ENCODE data around the gene ADRA2C.

The ADRA2C gene

DNA sequence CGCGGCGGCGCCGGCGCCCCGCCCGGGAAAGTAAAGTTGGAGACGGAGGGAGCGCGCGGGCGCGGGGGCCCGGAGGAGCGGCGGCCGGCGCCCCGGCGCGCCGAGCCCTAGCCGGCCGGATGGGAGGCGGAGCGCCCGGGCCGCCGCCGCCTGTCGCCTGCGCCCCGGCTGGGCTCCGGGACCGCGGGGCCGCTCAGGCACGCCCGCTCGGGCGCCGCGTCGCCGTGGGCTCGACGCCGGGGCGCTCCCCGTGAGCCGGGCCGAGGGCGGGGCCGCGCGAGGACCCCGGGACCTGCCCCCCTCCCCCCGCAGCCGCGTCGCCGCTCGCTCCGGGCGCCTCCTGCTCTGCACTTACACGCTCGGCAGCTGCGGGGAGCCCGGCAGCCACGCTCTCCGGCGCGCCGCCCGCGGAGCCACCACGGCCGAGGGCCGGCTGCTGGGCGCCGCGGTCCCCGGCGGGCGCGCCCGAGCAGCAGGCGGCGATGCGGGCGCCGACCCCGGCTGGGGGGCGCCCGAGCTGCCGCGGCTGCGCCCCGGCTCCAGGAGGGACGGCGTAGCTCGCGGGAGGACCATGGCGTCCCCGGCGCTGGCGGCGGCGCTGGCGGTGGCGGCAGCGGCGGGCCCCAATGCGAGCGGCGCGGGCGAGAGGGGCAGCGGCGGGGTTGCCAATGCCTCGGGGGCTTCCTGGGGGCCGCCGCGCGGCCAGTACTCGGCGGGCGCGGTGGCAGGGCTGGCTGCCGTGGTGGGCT is at the start of gene ADRA2C:
Gene ADRA2C (plus strand): TSS at position 350 of the 749 bp plus-strand sequence. CDS start 222 bp downstream, at position 572.
- DNase-seq, result no peak

DNA sequence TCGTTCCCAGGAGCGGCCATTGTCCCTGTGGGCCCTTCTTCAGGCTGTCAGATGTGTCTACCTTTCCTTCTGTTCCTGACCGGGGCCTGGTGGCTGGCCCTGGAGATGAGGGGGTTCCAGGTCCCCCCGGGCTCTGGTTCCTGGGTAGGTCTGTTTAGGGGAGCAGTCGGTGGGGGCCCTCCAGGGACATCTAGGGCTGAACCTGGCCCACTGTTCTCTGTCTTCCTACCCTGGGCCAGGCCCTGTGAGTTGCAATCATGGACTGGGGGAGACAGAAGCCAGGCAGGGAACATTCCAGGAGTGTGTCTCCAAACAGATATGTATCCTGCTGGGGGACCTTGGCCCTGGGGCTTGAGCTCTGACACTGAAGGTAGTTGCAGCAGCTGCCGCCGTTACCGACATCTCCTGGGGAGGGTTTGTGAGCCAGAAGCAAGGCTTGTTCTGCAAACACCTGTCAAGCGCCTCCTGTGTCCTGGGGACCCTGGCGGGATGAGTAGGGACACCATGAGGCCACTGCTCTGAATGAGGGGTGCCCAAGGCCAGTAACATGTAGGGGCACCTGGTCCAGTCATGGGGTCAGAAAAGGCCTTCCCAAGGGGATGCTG is 49.5 kb upstream of the ADRA2C start:
- DNase-seq, result no peak

DNA sequence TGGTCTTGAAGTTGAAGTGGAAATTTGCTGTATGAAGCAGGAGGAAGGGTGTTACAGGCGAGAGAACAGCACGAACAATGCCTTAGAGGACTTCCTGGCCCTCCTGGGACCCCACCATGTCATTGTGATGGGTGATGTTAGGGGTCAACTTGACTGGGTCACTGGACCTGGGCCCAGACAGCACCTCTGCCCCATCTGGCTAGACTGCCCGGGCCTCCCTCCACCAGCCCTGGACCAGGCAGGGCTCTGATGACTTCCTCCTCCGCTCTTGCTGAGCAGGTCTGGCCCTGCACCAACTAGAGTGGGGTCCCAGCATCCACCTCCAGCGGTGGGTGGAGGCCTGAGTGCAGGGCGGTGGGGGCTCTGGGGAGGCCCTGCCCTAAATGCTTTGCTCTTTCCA is 48.9 kb upstream of the ADRA2C start:
- no peak for DNase-seq

DNA sequence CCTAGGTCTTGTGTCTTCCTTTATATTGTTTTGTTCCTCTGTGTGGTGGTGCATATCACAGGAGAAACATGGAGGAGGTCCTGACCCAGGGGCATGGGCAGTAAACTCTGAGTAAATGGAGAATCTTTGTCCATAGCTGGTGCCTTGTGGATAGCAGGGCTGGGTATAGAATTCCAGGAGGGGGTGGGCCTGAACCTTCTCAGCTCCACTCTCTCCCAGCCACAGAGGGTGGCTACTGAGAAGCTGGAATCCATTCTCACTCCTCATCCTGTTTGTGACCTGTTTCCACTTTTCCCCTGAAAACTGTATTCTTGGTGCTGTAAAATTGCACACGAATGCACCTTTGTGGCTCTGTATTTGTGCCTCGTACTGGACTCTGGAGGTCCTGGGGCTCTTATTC is 47.7 kb upstream of the ADRA2C start:
- no peak for DNase-seq

DNA sequence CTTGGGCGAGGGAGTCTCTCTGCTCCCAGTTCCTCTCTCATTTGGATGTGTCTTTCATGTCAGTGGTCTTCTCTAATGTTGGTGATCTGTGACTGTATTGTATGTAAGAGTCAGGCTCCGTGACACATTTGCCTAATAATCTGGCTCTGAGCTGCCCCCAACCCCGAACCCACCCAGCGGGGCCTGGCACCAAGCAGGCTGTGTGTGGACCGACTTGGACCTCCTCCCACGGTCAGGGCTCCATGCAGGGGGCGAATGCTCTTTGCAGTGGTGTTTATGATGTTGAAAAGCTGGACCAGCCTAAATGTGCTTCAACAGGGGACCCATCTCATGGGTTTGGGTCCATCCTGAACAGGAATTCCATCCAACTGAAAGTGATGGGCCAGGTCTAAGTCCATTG is 47.0 kb upstream of the ADRA2C start:
- DNase-seq, result no peak

DNA sequence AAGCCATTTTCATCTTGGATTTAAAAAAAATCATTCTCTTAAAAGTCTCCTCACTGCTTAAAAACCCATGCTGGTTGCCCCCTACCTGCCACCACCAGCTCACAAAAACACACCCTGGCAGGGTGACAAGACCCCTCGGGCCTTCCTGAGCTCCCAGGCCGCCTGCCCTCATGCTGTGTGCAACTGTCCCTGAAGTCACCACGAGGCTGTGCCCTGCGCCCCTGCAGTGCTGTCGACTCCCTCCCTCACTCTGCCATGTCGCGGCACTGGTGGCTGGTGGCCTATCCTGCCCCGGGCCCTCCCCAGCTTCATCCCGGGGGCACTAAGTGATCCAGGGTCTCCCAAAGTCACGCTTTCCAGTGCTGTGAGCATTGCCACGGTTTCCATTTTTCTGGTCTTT is 46.3 kb upstream of the ADRA2C start:
- DNase-seq, result no peak

DNA sequence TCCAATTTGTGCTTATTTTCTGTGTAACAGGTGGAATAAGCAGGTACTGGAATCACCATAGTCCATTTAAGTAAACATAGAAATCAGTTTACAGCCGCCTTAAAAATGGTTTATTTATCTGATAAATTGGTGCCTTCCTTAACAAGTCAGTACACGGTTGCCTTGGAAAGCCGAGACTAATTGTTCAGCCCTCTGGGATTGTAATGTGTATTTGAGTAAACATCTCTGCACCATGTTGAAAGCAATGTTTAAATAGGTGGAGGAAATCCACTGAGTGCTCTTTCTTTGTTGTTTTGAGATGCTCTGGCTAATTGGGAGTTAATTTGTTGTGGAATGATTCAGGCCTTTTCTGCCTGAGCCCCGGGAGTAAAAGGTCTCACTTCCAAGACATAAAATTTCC is 45.7 kb upstream of the ADRA2C start:
- no peak for DNase-seq

DNA sequence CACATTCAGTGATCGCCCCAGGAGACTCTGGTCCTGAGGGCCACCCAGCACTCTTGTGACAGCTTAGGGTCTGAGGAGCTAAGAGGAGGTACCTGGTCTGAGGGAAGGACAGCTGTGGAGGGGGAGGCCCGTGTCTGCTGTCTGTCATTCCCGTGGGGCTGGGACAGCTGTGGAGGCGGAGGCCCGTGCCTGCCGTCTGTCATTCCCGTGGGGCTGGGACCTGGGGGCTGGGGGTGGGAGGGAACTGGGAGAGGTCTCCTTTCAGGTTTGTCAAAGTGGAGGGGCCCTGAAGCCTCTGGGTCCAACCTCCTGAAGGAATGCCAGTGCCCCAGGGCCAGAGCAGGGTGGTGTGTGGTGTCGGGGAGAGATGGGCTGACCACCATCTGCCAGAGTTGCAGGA is 45.0 kb upstream of the ADRA2C start:
- no peak for DNase-seq

DNA sequence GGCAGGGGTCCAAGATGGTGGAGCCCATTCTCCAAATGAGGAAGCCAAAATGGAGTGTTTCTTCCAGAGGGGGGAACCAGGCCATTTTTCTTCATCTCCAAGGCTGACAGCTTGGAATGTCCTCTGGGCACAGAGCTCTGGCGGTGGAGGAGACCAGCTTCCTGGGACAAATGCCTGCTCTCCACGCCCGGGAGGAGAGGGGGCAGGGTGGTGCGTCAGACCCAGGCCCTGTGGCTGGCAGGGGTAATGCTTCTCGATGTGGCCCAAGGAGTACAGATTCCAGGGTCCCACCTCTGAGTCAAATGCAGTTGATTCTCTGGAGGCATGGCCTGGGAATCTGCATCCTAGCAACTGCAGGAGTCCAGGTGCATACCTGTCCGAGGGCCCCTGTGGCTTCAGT is 44.6 kb upstream of the ADRA2C start:
- DNase-seq, result peak in 5 of 14 donors; percentile 26 to 65 (median 43)

DNA sequence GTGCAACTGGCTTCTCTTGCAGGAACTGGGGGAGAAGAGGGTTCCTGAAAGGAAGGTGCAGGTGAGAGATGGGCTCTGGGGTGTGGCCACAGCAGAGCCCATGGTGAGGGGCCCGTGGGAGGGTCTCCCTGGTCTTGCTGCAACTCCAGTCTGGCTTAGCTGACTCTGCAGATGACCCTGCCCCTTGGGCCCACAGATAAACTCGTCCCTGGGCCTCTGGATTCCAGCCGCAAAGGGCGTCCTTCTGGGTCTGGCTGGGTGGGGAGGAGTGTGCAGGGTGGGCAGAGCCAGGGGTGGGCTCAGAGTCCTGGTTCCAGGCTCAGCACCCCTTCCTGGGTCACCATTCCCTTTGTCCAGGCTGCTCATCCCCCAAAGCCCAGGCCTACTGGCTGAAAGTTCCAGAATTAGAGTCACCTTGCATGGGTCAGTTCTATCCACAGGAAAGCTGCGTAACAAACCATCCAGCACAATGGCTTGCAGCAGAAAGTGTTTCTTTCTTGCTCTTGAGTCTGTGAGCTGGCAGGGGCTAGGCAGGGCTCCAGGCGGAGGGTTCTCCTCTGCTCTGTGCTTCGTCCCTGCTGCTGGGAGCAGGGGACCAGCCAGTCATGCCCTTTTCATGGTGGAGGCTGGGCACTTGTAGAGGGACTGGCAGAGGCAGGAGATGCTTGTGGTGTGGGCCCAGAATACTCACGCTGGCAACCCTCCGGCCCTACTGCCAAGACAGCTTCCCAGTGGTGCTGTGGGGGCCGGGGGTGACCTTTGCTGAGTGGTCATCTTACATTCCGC is 43.5 kb upstream of the ADRA2C start:
- no peak for DNase-seq

DNA sequence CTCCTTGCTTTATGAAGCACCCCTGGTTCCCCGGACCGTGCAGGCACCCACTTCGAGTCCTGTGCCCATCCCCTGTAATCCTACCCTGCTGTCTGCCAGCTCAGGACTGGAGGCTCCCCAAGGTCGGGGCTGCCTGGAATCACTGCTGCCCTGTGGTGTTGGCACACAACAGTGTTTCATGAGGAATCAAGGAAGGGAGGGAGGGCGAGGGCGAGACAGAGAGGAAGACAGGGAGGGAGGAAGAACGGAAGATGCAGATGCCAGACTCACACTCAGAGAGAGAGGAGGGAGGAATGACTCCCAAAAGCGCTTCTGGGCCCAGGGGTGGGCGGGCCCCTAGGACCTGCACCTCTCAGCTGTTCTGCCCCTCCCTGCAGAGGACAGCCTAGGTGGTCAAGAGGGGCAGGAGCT is 42.9 kb upstream of the ADRA2C start:
- peak in 1 of 14 donors; percentile 65 for DNase-seq

DNA sequence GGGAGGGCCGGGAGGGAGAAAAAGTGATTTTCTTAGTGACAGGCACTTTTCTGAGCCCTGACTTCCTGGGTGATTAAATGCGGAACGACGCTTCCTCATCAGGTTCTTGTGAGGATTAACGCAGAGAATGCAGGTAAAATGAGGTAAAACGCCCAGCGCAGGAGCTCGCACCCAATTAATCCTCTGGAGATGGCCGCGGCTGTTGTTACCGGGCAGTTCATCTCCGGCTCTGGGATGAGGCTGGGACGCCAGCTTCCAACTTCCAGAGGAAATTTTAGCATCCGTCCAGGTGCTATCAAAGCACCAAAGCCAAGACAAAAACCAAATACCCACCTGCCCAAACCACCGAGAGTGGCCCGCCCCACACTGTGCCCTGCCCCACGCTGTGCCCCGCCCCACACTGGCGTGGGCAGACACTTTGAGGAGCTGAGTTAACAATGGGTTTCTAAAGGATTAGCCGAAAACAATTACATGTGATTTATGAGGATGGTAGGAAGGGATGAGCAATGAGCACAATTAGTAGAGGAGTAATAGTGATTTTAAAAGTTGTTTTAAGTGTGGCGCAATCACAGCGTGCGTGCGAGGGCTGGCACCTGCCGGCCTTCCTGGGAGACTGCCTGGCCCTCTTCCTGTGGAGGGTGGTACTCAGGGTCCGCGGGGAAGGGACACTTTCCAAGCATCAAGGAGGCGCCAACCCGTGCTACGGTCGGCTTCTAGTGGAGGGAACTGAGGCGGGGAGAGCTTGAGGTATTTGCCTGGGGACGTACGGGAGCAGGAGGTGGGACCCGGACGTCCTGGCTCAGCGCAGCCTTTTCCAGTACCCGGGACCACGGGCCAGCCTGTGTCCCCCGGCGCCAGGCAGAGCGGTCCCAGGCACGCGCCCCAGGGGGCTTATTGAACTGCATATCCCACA is 41.6 kb upstream of the ADRA2C start:
- peak in 1 of 14 donors; percentile 22 for DNase-seq

DNA sequence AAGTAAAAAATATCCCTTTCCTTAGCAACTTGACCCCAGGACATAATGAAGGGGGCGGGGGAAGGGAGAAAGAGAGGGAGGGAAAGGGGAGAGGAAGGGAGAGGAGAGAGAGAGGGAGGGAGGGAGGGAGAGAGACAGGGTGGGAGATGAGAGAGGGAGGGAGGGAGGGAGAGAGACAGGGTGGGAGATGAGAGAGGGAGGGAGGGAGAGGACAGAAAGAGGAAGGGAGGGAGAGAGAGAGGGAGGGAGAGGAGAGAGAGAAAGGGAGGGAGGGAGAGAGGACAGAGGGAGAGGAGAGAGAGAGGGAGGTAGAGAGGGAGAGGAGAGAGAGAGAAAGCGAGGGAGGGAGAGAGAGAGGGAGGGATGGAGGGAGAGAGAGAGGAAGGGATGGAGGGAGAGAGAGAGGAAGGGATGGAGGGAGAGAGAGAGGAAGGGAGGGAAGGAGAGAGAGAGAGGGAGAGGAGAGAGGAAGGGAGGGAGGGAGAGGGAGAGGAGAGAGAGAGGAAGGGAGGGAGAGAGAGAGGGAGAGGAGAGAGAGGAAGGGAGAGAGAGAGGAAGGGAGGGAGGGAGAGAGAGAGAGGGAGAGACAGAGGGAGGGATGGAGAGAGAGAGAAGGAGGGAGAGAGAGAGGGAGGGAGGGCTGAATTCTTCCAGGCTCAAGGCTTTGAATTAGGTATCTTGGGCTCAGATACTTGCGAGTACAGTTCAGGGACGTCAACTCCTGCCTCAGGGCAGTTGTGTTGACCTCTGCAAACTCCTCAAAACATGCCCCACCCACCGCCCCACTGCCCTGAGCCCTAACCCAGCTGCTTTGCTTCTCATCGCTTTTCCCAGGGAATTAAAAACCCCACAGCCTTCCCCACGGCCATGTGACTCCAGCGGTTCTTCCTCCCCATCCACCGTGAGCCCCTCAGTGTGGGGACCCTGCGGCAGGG is 40.0 kb upstream of the ADRA2C start:
- DNase-seq, result no peak

DNA sequence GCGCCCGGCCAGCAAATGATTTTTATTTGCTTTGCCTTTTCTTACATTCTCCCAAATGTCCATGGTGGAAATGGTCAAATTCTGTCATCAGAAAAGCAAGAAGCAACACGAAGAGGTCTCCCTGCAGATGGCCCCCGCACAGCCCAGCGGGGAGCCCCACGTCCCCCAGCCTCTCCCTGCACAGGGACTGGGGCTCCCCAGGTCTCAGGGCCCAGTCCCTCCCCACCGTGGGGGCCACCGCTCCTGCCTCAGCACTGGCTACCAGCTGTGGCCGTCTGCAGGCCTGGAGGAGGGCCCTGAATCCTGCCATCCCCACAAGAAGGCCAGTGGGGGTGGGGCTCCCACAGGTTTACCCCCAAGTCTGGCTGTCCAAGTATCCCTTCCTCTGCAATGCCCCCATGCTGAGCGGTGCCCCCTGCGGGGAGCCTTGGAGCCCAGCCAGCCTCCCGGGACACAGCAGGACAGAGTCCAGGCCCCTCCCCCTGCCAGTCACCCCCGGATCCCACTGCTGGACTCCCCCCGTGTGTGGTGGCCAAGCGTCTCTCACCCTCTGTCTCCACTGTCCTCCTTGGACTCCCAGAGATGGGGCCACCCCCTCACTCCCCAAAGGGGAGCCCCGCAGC is 38.2 kb upstream of the ADRA2C start:
- DNase-seq, result no peak

DNA sequence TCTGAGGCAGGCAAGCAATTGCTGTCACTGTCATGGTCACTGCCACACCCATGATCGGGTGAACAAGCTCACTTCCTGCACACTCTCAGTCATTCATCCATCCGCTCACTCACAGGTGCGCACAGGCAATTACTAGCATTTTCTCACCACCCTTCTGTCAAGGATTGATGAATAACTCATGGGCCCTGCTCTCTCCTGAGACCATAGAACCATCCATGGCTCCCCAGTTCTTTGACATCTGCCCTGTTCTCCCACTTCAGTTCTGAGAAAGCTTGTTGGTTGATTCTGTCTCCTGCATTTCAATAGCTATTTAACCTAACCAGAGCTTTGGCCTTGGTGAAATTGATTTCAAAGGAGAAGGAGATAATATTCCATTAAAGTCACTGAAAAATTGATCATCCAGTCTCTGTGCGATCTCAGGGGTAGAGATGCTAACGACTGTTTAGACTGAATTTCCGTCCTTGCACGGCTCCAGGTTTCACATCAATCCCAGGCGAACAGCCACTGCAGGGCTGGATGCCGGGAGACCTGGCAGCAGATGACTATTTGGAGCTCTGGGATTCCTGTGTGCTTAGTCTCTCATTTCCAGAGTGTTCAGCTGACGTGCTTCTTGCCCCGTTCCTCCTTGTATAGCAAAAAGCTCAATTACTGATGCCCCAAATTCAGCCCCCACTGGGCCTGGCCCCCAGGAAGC is 36.9 kb upstream of the ADRA2C start:
- DNase-seq, result peak in 1 of 14 donors; percentile 10

DNA sequence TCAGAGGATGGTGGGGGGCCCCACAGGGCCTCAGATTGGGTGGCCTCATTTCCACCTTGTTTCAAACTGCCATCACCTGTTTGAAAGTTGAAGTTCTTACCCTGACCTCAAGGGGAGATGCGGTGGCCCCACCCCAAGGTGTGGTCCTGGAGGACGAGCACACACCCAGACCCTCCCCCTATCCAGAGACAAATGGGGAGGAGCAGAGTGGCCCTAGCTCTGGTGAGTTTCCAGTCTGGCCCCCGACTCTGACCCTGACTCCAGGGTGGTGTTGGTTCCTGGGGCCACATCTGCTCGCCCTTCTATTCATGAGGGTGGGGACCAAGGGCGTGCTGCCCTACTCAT is 36.3 kb upstream of the ADRA2C start:
- no peak for DNase-seq

DNA sequence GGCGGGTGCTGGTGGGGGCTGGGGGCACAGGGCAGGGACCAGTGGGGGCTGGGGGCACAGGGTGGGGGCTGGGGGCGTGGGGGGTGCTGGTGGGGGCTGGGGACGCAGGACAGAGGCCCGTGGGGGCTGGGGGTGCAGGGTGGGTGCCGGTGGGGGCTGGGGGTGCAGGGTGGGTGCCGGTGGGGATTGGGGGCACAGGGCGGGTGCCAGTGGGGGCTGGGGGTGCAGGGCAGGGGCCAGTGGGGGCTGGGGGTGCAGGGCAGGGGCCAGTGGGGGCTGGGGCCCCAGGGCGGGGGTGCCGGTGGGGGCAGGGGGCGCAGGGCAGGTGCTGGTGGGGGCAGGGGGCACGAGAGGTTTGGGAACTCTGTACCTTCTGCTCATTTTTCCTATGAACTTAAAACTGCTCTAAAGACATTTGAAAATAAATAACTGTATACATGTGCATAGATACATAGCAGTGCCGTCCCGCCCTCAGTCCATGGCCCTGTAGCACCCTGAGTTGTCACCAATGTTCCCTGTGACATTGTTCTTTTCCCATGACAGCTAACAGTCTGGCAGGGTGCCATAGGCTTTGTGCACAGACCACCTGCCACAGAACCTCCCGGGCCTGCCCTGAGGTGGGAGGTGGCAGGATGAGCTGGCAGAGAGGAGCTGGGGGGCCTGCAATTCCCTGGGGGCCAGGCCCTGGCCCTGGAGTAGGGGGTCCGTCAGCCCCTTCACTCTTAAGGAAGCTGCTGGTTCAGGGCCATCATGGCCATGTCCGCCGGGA is 35.6 kb upstream of the ADRA2C start:
- DNase-seq, result no peak

DNA sequence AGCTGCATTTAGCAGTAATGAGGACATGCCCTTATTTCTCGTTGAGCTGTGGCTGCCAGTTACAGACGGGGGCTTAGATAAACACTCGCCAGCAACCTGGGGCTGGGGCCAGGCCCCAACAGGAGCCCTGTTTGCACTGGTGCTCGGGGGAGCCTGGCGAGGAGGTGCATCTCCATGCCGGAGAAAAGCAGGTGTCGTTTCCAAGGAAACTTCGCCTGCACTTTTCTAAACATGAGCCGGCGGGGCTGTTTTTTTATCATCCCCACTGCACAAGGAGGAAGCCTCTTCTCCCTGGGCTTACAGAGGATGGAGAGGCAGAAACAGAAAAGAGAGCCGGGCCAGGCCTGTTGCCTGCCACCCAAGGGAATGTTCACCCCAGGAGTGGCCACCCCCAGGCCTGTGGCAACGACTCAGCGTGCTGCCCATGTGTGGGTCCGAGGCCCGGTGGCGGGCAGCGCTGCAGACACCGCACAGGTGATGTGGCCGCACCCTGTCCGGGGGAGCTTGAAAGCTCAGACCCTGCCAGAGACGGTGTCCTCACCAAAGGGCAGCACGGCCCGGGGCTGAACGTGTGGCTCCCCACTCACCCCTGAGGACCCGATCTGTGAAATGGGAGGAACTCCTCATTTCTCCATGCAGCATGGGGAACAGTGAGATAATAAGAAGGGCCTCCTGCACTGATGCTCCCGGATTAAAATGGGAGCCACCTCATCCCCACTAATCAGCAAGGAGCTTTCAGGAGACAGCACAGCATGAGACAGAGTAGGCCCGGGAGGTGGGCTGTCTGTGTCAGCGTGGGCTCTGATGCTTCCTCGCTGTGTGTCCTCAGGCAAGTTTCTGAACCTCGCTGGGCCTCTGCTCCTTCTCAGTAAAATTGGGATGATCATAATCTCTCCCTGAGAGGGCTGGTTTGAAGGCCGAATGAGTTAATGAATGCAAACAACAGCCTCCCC is 33.8 kb upstream of the ADRA2C start:
- no peak for DNase-seq
